Measurements from ENCODE around the gene PPP1R3C.

PPP1R3C gene

DNA sequence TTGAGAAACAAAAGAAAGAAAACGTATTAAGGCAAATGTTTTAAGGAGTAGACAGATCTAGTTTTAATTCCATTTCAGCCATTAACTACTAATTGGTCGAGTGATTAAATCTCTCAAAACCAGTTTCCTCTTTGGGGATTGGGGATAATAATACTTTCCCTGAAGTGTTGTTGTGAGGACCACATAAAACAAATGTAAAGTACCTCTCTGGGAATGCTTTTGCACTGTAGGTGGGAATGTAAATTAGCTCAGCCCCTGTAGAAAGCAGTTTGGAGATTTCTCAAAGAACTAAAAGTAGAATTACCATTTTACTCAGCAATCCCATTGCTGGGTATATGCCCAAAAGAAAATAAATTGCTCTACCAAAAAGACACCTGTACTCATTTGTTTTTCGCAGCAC is 36.0 kb upstream of the PPP1R3C start:
- no peak for DNase-seq (ENCODE audit: low read depth)
- no peak overlapping the region for H3K4me3 ChIP-seq (ENCODE audit: low read length)
- TF ChIP-seq, protein P1, sequence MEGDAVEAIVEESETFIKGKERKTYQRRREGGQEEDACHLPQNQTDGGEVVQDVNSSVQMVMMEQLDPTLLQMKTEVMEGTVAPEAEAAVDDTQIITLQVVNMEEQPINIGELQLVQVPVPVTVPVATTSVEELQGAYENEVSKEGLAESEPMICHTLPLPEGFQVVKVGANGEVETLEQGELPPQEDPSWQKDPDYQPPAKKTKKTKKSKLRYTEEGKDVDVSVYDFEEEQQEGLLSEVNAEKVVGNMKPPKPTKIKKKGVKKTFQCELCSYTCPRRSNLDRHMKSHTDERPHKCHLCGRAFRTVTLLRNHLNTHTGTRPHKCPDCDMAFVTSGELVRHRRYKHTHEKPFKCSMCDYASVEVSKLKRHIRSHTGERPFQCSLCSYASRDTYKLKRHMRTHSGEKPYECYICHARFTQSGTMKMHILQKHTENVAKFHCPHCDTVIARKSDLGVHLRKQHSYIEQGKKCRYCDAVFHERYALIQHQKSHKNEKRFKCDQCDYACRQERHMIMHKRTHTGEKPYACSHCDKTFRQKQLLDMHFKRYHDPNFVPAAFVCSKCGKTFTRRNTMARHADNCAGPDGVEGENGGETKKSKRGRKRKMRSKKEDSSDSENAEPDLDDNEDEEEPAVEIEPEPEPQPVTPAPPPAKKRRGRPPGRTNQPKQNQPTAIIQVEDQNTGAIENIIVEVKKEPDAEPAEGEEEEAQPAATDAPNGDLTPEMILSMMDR (IDR thresholded peaks at IDR 0.05; ENCODE audit: insufficient read depth, low read depth, low read length, missing control alignments), result no peak

GRCh38 chr10:91665842-91666241 is 33.0 kb upstream of the PPP1R3C start:
- TF ChIP-seq, protein P1 (IDR thresholded peaks at IDR 0.05; ENCODE audit: insufficient read depth, low read depth, low read length, missing control alignments), result no peak
- no peak overlapping the region for H3K4me3 ChIP-seq (ENCODE audit: low read length)
- no peak for DNase-seq (ENCODE audit: low read depth)

DNA sequence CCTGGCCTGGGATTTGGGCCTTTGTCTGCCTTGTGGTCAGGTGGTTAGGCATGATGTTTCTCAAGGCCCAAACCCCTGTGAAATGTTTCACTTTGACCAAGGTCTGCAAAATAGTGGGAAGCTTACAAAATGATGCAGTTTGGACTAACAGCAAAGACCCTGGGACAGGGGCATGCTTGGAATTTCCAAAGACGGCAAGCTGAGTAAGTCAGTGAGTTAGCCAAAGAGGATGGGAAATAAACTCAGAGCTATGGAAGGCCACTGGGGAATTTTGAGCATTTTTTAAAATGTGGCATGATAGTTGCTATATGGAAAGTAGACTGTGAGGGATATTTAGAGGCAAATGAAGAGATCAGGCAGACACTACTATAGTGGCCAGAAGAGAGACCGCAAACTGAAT is 31.6 kb upstream of the PPP1R3C start:
- no peak for DNase-seq (ENCODE audit: low read depth)
- no peak overlapping the region for H3K4me3 ChIP-seq (ENCODE audit: low read length)
- TF ChIP-seq, protein P1 (IDR thresholded peaks at IDR 0.05; ENCODE audit: insufficient read depth, low read depth, low read length, missing control alignments), result no peak

DNA sequence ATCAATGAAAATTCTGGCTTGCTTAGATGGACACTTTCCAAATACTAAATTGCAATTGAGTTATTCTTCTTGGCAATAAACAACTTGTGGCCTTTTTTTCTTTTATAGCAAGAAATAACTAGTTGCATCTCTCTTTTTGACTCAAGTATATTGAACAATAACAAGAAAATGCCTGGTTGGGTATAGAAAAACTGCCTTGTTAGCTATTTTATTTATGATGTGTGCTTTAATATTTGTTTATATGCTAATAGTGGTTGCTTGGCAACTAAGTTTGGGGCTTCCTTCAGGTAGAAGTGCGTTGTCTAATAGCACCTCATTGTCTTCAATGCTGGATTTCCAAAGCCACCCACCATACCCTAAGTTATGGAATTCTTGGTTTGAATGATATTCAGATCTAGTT is 30.1 kb upstream of the PPP1R3C start:
- no peak overlapping the region for H3K4me3 ChIP-seq (ENCODE audit: low read length)
- TF ChIP-seq, protein P1 (IDR thresholded peaks at IDR 0.05; ENCODE audit: insufficient read depth, low read depth, low read length, missing control alignments), result no peak
- no peak for DNase-seq (ENCODE audit: low read depth)

DNA sequence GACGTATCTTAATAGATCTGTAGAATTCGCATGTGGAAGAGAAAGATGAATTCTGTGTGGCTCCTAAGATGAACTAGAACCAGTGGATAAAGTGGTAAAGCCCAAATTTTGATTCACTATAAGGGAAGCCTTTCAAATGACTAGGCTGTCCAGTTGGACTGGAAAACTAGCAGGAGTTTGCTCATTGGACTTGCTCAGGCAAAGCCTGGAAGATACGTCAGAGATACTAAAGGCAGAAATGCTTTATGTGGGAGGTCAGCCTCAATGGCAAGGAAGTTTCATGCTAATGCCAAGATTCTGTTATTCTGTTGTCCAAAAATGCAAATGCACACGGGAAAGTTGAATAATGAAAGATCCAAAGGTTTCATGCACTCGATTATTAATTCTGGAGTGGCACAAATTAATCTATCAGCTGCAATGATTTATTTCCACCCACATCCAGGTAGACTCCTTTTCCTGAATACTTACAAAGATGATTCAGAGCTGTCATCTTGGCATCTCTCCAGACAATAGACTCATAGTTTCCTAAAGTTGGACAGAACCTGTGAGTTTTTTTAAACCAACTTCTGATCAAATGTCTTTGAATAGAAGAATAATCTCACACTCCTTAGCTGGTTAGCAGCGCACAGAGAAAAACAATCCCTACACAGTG is 20.5 kb upstream of the PPP1R3C start:
- TF ChIP-seq, protein P1 (IDR thresholded peaks at IDR 0.05; ENCODE audit: insufficient read depth, low read depth, low read length, missing control alignments), result no peak
- H3K4me3 ChIP-seq (ENCODE audit: low read length), result peak overlapping the region; percentile 5
- peak; percentile 97 for DNase-seq (ENCODE audit: low read depth)

DNA sequence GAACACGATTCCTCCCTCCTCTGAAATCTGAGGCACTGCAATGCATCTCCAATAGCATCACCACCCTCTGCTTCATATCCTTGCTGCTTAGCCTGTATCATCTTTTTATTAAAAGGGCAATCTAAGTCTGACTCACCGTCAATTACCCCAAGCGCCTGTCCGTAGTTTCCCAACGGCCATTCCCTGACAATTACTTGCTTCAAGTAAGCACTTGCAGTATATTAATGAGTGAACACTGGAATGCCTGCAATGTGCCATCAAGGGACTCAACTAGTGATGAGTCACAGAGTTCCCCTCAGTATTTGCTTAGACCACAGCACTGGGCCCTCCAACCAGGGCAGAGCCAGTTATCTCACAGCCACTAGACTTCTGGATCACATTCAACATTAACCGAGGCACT is 19.5 kb upstream of the PPP1R3C start:
- peak; percentile 99 for DNase-seq (ENCODE audit: low read depth)
- no peak overlapping the region for H3K4me3 ChIP-seq (ENCODE audit: low read length)
- TF ChIP-seq, protein P1 (IDR thresholded peaks at IDR 0.05; ENCODE audit: insufficient read depth, low read depth, low read length, missing control alignments), result no peak

GRCh38 chr10:91643700-91644099 is 10.8 kb upstream of the PPP1R3C start:
- no peak overlapping the region for H3K4me3 ChIP-seq (ENCODE audit: low read length)
- peak; percentile 57 for DNase-seq (ENCODE audit: low read depth)
- TF ChIP-seq, protein P1 (IDR thresholded peaks at IDR 0.05; ENCODE audit: insufficient read depth, low read depth, low read length, missing control alignments), result peak; percentile 59

Measured in epithelial cell of esophagus (primary cell).